GF-D8 (cell line): ENCODE results near the gene CRTC3.
"Not testable (repeated sequence)": the region's sequence is repeated elsewhere in the genome, so short reads cannot be mapped to it uniquely, and the experiment has no call there.

Experiments used
- DNase-seq: peaks from one replicate; lab custom pipeline; 2025; lab: John Stamatoyannopoulos, UW

CRTC3 gene

GRCh38 chr15:90520365-90520764 lies 9.4 kb upstream of the CRTC3 start:
- no peak for DNase-seq

GRCh38 chr15:90523373-90523772 lies 6.3 kb upstream of the CRTC3 start:
- DNase-seq = no peak

- DNase-seq = not testable (repeated sequence)
Observed at GRCh38 chr15:90524018-90524803, 5.5 kb upstream of the CRTC3 start.

GRCh38 chr15:90529011-90529370 lies 732 bp upstream of the CRTC3 start:
- no peak for DNase-seq

GRCh38 chr15:90530250-90531051 lies 728 bp downstream of the CRTC3 start:
- DNase-seq = no peak

- DNase-seq = no peak
Observed at GRCh38 chr15:90531147-90531546, 1.4 kb downstream of the CRTC3 start.

GRCh38 chr15:90535254-90535653 lies 5.5 kb downstream of the CRTC3 start:
- no peak for DNase-seq

GRCh38 chr15:90539789-90540188 lies 10.1 kb downstream of the CRTC3 start:
- no peak for DNase-seq

- no peak for DNase-seq
Observed at GRCh38 chr15:90540768-90541167, 11.0 kb downstream of the CRTC3 start.

GRCh38 chr15:90545095-90545494 lies 15.4 kb downstream of the CRTC3 start:
- no peak for DNase-seq

- DNase-seq = no peak
Observed at GRCh38 chr15:90547540-90547939, 17.8 kb downstream of the CRTC3 start.

GRCh38 chr15:90550919-90551318 lies 21.2 kb downstream of the CRTC3 start:
- peak; percentile 63 for DNase-seq

GRCh38 chr15:90552162-90552928 lies 22.6 kb downstream of the CRTC3 start:
- DNase-seq = no peak

- no peak for DNase-seq
Observed at GRCh38 chr15:90552929-90553211, 23.1 kb downstream of the CRTC3 start.

- DNase-seq = no peak
Observed at GRCh38 chr15:90553248-90553745, 23.6 kb downstream of the CRTC3 start.

GRCh38 chr15:90557186-90558084 lies 27.7 kb downstream of the CRTC3 start:
- no peak for DNase-seq

- peak; percentile 20 for DNase-seq
Observed at GRCh38 chr15:90558171-90558573, 28.4 kb downstream of the CRTC3 start.

GRCh38 chr15:90559119-90559518 lies 29.4 kb downstream of the CRTC3 start:
- DNase-seq = no peak

GRCh38 chr15:90560229-90560776 lies 30.6 kb downstream of the CRTC3 start:
- no peak for DNase-seq

GRCh38 chr15:90561344-90562244 lies 31.9 kb downstream of the CRTC3 start:
- DNase-seq = no peak
